Spleen (tissue), 7 donors: ENCODE results near the gene PRKCA.

Source experiments
- CTCF ChIP-seq, 11 experiments: fragments of 200-600 bp in 7 of 11; fragments of 450-650 bp in 4 of 11; sonication (generic) in 4 of 11; IDR thresholded peaks in 8 of 11; conservative IDR thresholded peaks in 3 of 11; 1 replicate in 7 of 11; 2 replicates in 4 of 11; pipeline versions ENCODE4 v1.4.0 to v1.8.0; 2016 to 2021; ENCODE audit warnings: antibody characterized with exemption in 11 of 11, inconsistent platforms in 4 of 11, mild to moderate bottlenecking in 1 of 11
- POLR2A ChIP-seq, 3 donors: fragments of 450-650 bp; IDR thresholded peaks; one replicate each; pipeline ENCODE4 v1.5.1; 2017; ENCODE audit warnings: antibody characterized with exemption in 3 of 3, mild to moderate bottlenecking in 1 of 3
- donor health status: DM: no; HTN: no; CAD: no; lungs with moderate emphysema.
- donor health status: DM: no; HTN: no; CAD: no.
- donor health status: DM: no; HTN: no; CAD: no.

GRCh38 chr17:66793814-66794213, 491.4 kb downstream of the PRKCA start:
- TF ChIP-seq CTCF (IDR thresholded peaks at IDR 0.05 in 8 of 11, conservative IDR thresholded peaks at IDR 0.05 in 3 of 11) (no peak), POLR2A (IDR thresholded peaks at IDR 0.05) (no peak)
